Activated naive CD4-positive, alpha-beta T cell treated with Interleukin-2 at 50 U/mL for 16 hours (primary cell): Measurements from ENCODE around the gene C6orf141.
"Not testable (repeated sequence)": the region's sequence is repeated elsewhere in the genome, so short reads cannot be mapped to it uniquely, and the experiment has no call there.

Experiments used
- DNase-seq: peaks from one replicate; pipeline ENCODE4 v3.0.0-alpha.2; 2020

Gene C6orf141

GRCh38 chr6:49582529-49582928 lies 32.1 kb downstream of the C6orf141 start:
- DNase-seq: no peak

- not testable (repeated sequence) for DNase-seq
Observed at GRCh38 chr6:49587262-49587661, 36.8 kb downstream of the C6orf141 start.
